Mammary epithelial cell (primary cell): Measurements from ENCODE around the gene TOR2A.

ENCODE experiments used
- EZH2 ChIP-seq: IDR thresholded peaks from 2 replicates; pipeline ENCODE4 v1.6.1; 2012; ENCODE audit warnings: low read length, inconsistent platforms, borderline replicate concordance
- TF ChIP-seq, protein P1 (sequence below), 2 donors: IDR thresholded peaks in 1 of 2; conservative IDR thresholded peaks in 1 of 2; 2 replicates each; pipeline ENCODE4 v1.5.1; 2011 to 2012; ENCODE audit warnings: inconsistent platforms in 2 of 2, low read length in 2 of 2, mild to moderate bottlenecking in 2 of 2, control low read depth in 1 of 2, low read depth in 1 of 2; ENCODE audit not compliant: insufficient read depth in 1 of 2; ENCODE audit errors: extremely low read depth in 1 of 2

- TF ChIP-seq, protein P1, sequence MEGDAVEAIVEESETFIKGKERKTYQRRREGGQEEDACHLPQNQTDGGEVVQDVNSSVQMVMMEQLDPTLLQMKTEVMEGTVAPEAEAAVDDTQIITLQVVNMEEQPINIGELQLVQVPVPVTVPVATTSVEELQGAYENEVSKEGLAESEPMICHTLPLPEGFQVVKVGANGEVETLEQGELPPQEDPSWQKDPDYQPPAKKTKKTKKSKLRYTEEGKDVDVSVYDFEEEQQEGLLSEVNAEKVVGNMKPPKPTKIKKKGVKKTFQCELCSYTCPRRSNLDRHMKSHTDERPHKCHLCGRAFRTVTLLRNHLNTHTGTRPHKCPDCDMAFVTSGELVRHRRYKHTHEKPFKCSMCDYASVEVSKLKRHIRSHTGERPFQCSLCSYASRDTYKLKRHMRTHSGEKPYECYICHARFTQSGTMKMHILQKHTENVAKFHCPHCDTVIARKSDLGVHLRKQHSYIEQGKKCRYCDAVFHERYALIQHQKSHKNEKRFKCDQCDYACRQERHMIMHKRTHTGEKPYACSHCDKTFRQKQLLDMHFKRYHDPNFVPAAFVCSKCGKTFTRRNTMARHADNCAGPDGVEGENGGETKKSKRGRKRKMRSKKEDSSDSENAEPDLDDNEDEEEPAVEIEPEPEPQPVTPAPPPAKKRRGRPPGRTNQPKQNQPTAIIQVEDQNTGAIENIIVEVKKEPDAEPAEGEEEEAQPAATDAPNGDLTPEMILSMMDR (conservative IDR thresholded peaks at IDR 0.05 in 1 of 2, IDR thresholded peaks at IDR 0.05 in 1 of 2; ENCODE audit: extremely low read depth in 1 of 2, insufficient read depth in 1 of 2, low read depth in 1 of 2, low read length in 2 of 2): no peak
- no peak for TF ChIP-seq EZH2
Measured at GRCh38 chr9:127728808-127729207, 6.3 kb downstream of the TOR2A start.
